ENCODE data around the gene PRPF19. TPM values are rescaled to one million over a fixed set of nuclear protein-coding genes. Genes with fewer than 3 reads are reported as not detected.
A peak's percentile ranks its signal among the peaks of the same experiment; 100 is the strongest.

PRPF19 gene
- total and polyA plus RNA-seq, 9 of the 15 experiments (the other 6 are each of a cell fraction or from before 2014, with no cell fraction given): 9.4 to 212 (median 73.2) TPM

DNA sequence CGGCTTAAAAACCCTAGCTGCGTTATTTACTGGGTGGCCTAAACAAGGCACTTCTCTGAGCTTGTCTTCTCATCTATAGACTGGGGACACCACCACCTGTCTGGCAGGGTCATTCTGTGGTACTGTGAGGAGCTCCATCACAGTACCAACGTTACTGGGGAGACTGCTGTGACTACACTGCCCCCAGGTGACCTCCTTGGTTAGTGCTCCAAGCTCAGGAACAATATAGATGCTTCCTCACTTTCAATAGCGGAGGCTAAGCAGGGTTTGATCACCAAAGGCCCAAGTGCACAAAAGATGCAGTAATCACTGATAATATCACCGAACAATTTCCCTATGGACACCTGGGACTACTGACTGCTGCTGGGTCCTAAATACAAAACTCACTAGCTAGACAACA lies 18.8 kb downstream of the PRPF19 start:
- WGBS (ENCODE audit: insufficient coverage, low coverage, missing lambda C conversion rate): 40% methylated on average over 5 of the region's 5 CpGs
- ChIA-PET CTCF (ENCODE audit: low intra/inter-chr PET ratio) (interaction anchor here (0.8 to 2.5 kb wide), 4 partner anchors 34 to 111 kb away, joined by 3 to 59 read pairs (median 4); no protein-coding TSS in a partner anchor), POLR2A (interaction anchor here (0.8 to 1.4 kb wide), 16 partner anchors 10 to 1295 kb away, joined by 3 to 7 read pairs (median 3); partner anchors contain the start of gene PTGDR2)
- Histone ChIP-seq H3K9ac (ENCODE audit: insufficient read depth in 1 of 2, low read depth in 2 of 2, low read length in 2 of 2) (no peak overlapping the region), H4K20me1 (replicated peaks; ENCODE audit: control insufficient read depth, insufficient read depth, low read length) (peaks cover 22% of the 10 kb centered on the region), H3K36me3 (ENCODE audit: control insufficient read depth, insufficient read depth, low read length) (peaks cover 36% of the 10 kb centered on the region), H3K79me2 (ENCODE audit: control insufficient read depth, insufficient read depth, low read length) (no peaks in the 10 kb centered on the region), H3K4me2 (ENCODE audit: insufficient read depth, low read length) (no peak overlapping the region), H3K4me3 (no peak overlapping the region), H3K27ac (ENCODE audit: extremely low read depth, low read depth, low read length) (no peak overlapping the region), H3K9me3 (replicated peaks; ENCODE audit: control insufficient read depth, insufficient read depth, low read depth, low read length) (no peaks in the 10 kb centered on the region), H3K9me1 (ENCODE audit: control insufficient read depth, insufficient read depth, low read length) (no peaks in the 10 kb centered on the region), H3K4me1 (replicated peaks in 1 of 2; ENCODE audit: control insufficient read depth in 2 of 2, insufficient read depth in 2 of 2, low read length in 2 of 2) (peaks cover 7 to 30% of the 10 kb centered on the region in 2 experiments), H2AFZ (ENCODE audit: low read depth, low read length) (no peak overlapping the region), H3K27me3 (ENCODE audit: control insufficient read depth in 2 of 2, insufficient read depth in 2 of 2, low read length in 2 of 2) (no peaks in the 10 kb centered on the region)
- intact Hi-C loops (cut with micrococcal nuclease) (loop anchor here (1.0 kb wide), 2 partner anchors 56 to 112 kb away; no protein-coding TSS in a partner anchor), in situ Hi-C loops (cut with MboI) (no loop called here)
- FAIRE-seq (peak; percentile 85), ATAC-seq (peak; percentile 89), DNase-seq (ENCODE audit: extremely low read depth in 1 of 4, low spot score in 3 of 4) (peak; percentile 66 to 75 (median 74))
- no TSS peak for BruUV-seq (replicated peaks)
- TF ChIP-seq, protein P1, sequence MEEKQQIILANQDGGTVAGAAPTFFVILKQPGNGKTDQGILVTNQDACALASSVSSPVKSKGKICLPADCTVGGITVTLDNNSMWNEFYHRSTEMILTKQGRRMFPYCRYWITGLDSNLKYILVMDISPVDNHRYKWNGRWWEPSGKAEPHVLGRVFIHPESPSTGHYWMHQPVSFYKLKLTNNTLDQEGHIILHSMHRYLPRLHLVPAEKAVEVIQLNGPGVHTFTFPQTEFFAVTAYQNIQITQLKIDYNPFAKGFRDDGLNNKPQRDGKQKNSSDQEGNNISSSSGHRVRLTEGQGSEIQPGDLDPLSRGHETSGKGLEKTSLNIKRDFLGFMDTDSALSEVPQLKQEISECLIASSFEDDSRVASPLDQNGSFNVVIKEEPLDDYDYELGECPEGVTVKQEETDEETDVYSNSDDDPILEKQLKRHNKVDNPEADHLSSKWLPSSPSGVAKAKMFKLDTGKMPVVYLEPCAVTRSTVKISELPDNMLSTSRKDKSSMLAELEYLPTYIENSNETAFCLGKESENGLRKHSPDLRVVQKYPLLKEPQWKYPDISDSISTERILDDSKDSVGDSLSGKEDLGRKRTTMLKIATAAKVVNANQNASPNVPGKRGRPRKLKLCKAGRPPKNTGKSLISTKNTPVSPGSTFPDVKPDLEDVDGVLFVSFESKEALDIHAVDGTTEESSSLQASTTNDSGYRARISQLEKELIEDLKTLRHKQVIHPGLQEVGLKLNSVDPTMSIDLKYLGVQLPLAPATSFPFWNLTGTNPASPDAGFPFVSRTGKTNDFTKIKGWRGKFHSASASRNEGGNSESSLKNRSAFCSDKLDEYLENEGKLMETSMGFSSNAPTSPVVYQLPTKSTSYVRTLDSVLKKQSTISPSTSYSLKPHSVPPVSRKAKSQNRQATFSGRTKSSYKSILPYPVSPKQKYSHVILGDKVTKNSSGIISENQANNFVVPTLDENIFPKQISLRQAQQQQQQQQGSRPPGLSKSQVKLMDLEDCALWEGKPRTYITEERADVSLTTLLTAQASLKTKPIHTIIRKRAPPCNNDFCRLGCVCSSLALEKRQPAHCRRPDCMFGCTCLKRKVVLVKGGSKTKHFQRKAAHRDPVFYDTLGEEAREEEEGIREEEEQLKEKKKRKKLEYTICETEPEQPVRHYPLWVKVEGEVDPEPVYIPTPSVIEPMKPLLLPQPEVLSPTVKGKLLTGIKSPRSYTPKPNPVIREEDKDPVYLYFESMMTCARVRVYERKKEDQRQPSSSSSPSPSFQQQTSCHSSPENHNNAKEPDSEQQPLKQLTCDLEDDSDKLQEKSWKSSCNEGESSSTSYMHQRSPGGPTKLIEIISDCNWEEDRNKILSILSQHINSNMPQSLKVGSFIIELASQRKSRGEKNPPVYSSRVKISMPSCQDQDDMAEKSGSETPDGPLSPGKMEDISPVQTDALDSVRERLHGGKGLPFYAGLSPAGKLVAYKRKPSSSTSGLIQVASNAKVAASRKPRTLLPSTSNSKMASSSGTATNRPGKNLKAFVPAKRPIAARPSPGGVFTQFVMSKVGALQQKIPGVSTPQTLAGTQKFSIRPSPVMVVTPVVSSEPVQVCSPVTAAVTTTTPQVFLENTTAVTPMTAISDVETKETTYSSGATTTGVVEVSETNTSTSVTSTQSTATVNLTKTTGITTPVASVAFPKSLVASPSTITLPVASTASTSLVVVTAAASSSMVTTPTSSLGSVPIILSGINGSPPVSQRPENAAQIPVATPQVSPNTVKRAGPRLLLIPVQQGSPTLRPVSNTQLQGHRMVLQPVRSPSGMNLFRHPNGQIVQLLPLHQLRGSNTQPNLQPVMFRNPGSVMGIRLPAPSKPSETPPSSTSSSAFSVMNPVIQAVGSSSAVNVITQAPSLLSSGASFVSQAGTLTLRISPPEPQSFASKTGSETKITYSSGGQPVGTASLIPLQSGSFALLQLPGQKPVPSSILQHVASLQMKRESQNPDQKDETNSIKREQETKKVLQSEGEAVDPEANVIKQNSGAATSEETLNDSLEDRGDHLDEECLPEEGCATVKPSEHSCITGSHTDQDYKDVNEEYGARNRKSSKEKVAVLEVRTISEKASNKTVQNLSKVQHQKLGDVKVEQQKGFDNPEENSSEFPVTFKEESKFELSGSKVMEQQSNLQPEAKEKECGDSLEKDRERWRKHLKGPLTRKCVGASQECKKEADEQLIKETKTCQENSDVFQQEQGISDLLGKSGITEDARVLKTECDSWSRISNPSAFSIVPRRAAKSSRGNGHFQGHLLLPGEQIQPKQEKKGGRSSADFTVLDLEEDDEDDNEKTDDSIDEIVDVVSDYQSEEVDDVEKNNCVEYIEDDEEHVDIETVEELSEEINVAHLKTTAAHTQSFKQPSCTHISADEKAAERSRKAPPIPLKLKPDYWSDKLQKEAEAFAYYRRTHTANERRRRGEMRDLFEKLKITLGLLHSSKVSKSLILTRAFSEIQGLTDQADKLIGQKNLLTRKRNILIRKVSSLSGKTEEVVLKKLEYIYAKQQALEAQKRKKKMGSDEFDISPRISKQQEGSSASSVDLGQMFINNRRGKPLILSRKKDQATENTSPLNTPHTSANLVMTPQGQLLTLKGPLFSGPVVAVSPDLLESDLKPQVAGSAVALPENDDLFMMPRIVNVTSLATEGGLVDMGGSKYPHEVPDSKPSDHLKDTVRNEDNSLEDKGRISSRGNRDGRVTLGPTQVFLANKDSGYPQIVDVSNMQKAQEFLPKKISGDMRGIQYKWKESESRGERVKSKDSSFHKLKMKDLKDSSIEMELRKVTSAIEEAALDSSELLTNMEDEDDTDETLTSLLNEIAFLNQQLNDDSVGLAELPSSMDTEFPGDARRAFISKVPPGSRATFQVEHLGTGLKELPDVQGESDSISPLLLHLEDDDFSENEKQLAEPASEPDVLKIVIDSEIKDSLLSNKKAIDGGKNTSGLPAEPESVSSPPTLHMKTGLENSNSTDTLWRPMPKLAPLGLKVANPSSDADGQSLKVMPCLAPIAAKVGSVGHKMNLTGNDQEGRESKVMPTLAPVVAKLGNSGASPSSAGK (IDR thresholded peaks at IDR 0.05): no peak
- peak; percentile 40; the same call in 1 of the 2 replicates for TF ChIP-seq CTBP1 (IDR thresholded peaks at IDR 0.05; ENCODE audit: borderline replicate concordance)
- TF ChIP-seq RCOR1 (IDR thresholded peaks at IDR 0.05; ENCODE audit: borderline replicate concordance in 1 of 2, low read depth in 2 of 2, low read length in 2 of 2): peak; percentile 43 to 67; a peak in 1 of 4 replicates
- no peak for TF ChIP-seq CBX3 (IDR thresholded peaks at IDR 0.05; ENCODE audit: borderline replicate concordance in 1 of 2, low read length in 2 of 2)
- TF ChIP-seq SRSF9 (IDR thresholded peaks at IDR 0.05; ENCODE audit: borderline replicate concordance, low read depth, low read length): no peak
- peak; percentile 72 for TF ChIP-seq STAG1 (CRISPR knock-in tag; IDR thresholded peaks at IDR 0.05; ENCODE audit: borderline replicate concordance)
- no peak for TF ChIP-seq RBM34 (IDR thresholded peaks at IDR 0.05; ENCODE audit: borderline replicate concordance, insufficient read depth, low read length)
- TF ChIP-seq RAD21 (CRISPR knock-in tag; conservative IDR thresholded peaks at IDR 0.05 in 1 of 2, IDR thresholded peaks at IDR 0.05 in 1 of 2): peak; percentile 93 to 98
- peak; percentile 97 for TF ChIP-seq SMC3 (conservative IDR thresholded peaks at IDR 0.05; ENCODE audit: insufficient read depth, low read depth, low read length)
- no peak for TF ChIP-seq ADNP (tag; IDR thresholded peaks at IDR 0.05)
- TF ChIP-seq NCOA6 (IDR thresholded peaks at IDR 0.05): no peak
